Suprapubic skin (tissue), 4 donors: ENCODE results near the gene CD207. TPM values are rescaled to one million over a fixed set of nuclear protein-coding genes. Genes with fewer than 3 reads are reported as not detected.

Experiments used
- DNase-seq, 2 donors: peaks; one replicate each; pipeline ENCODE4 v3.0.0-alpha.2; 2019; ENCODE audit warnings: low spot score in 2 of 2
- H3K27ac ChIP-seq: fragments of 200-600 bp; sonication (generic); one replicate; pipeline ENCODE4 v1.5.1; 2019
- H3K27me3 ChIP-seq: fragments of 200-600 bp; sonication (generic); one replicate; pipeline ENCODE4 v1.5.1; 2019
- H3K36me3 ChIP-seq: fragments of 200-600 bp; sonication (generic); one replicate; pipeline ENCODE4 v1.5.1; 2019
- H3K4me1 ChIP-seq: fragments of 200-600 bp; sonication (generic); one replicate; pipeline ENCODE4 v1.5.1; 2019
- H3K4me3 ChIP-seq: fragments of 200-600 bp; sonication (generic); one replicate; pipeline ENCODE4 v1.5.1; 2019; ENCODE audit warnings: mild to moderate bottlenecking
- H3K9me3 ChIP-seq: fragments of 200-600 bp; sonication (generic); one replicate; pipeline ENCODE4 v1.5.1; 2019
- EP300 ChIP-seq: sonication (generic); formaldehyde crosslinking; IDR thresholded peaks from one replicate; pipeline ENCODE4 v1.6.1; 2017; ENCODE audit warnings: antibody characterized with exemption
- POLR2A ChIP-seq, 2 donors: fragments of 450-650 bp; IDR thresholded peaks; one replicate each; pipeline ENCODE4 v1.6.1; 2017; ENCODE audit warnings: antibody characterized with exemption in 2 of 2, mild to moderate bottlenecking in 2 of 2, moderate library complexity in 2 of 2
- POLR2AphosphoS5 ChIP-seq, 3 donors: sonication (generic); formaldehyde crosslinking; IDR thresholded peaks; one replicate each; pipeline ENCODE4 v1.6.1; 2017; ENCODE audit warnings: antibody characterized with exemption in 3 of 3
- WGBS: methylation state at CpG from one replicate; pipeline ENCODE4 v1.1.5; 2018; 5-methylcytosine and 5-hydroxymethylcytosine counted together
- total RNA-seq, 4 donors: library from RNA; depleted of rRNA; stranded (reverse); fragments of >200 nt; gene quantifications; one replicate each; pipeline ENCODE4 v1.1.0, GENCODE V29; 2016
- TF ChIP-seq, protein P1 (sequence below), 2 donors: fragments of 200-600 bp in 1 of 2; fragments of 450-650 bp in 1 of 2; sonication (generic) in 1 of 2; IDR thresholded peaks; one replicate each; pipeline ENCODE4 v1.5.1; 2016 to 2019; ENCODE audit warnings: antibody characterized with exemption in 2 of 2, mild to moderate bottlenecking in 1 of 2, moderate library complexity in 1 of 2

CD207 gene
- total RNA-seq, 4 donors from 2014 or later, result 25.4 to 81.3 (median 50.5) TPM

DNA sequence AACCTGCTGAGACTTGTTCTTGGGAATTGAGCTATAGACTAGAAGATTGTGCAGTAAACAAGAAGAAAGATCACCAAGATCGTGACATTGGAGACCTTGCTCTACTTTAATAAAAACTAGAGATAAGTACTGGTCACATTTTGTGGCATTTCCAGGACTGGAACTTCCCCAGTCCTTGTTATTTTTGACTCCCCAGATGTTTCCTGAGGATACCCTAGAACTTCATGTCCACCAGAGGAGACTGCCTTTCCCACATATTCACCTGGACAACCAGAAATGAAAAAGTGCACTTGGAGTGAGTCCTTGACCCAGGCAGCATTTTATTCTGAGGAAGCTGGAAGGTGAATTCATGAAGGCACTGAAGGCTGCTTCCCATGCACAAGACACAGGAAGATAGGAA lies 5.7 kb downstream of the CD207 start:
- Histone ChIP-seq H3K36me3 (no peaks in the 10 kb centered on the region), H3K27ac (no peak overlapping the region), H3K9me3 (no peaks in the 10 kb centered on the region), H3K4me3 (no peak overlapping the region), H3K4me1 (no peaks in the 10 kb centered on the region), H3K27me3 (peaks cover 10% of the 10 kb centered on the region)
- TF ChIP-seq, protein P1, sequence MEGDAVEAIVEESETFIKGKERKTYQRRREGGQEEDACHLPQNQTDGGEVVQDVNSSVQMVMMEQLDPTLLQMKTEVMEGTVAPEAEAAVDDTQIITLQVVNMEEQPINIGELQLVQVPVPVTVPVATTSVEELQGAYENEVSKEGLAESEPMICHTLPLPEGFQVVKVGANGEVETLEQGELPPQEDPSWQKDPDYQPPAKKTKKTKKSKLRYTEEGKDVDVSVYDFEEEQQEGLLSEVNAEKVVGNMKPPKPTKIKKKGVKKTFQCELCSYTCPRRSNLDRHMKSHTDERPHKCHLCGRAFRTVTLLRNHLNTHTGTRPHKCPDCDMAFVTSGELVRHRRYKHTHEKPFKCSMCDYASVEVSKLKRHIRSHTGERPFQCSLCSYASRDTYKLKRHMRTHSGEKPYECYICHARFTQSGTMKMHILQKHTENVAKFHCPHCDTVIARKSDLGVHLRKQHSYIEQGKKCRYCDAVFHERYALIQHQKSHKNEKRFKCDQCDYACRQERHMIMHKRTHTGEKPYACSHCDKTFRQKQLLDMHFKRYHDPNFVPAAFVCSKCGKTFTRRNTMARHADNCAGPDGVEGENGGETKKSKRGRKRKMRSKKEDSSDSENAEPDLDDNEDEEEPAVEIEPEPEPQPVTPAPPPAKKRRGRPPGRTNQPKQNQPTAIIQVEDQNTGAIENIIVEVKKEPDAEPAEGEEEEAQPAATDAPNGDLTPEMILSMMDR (IDR thresholded peaks at IDR 0.05), result no peak
- no peak for TF ChIP-seq POLR2A (IDR thresholded peaks at IDR 0.05)
- DNase-seq, result no peak
- 53% methylated on average over 1 of the region's 1 CpG for WGBS

DNA sequence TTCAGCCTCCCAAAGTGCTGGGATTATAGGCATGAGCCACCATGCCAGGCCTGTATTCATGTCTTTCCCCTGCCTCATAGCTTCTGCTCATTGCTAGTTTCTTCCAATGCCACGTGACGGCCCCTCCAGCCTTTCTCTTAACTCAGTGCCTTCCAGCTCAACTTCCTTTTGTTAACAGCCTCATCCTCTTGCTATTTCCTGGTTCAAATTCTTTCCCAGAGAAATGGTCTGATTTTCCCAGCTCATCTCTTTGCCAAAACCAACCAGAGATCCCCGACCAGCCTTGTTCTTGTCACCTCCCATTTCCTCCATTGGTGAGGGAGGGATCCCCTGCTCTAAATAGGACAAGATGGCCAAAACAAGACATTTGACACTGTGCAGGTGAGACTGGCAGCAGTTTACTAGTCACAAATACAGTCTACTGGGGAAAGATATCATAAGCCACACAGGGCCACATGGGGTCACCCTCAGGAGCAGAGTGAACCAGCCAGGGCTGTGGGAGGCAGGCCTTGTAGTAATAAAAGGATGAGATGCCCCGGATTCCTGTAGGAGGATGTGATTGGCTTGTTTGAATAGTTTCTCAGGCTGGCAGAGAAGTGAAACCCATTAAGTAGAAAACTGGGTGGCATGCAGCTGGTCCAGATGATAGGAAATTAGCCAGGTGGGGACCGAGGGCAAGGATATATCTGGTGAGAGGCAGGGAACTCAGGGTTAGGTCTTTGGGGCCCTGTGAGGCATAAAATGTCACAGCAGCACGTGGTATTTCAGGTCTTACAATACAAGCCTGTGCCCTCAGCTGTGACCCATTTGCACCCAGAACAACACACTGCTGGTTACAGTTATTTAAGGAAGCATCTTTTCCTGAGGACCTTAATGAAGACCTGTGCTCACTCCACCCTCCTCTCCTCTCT lies 6.4 kb downstream of the CD207 start:
- 61% methylated on average over 6 of the region's 6 CpGs for WGBS
- no peaks in the 10 kb centered on the region for H3K36me3 ChIP-seq
- H3K27ac ChIP-seq, result no peak overlapping the region
- DNase-seq, result no peak
- no peak overlapping the region for H3K4me3 ChIP-seq
- no peaks in the 10 kb centered on the region for H3K4me1 ChIP-seq
- H3K9me3 ChIP-seq, result no peaks in the 10 kb centered on the region
- H3K27me3 ChIP-seq, result peaks cover 5% of the 10 kb centered on the region
- TF ChIP-seq POLR2A (IDR thresholded peaks at IDR 0.05) (no peak), EP300 (no peak), POLR2AphosphoS5 (IDR thresholded peaks at IDR 0.05) (no peak)
- TF ChIP-seq, protein P1 (IDR thresholded peaks at IDR 0.05), result no peak

DNA sequence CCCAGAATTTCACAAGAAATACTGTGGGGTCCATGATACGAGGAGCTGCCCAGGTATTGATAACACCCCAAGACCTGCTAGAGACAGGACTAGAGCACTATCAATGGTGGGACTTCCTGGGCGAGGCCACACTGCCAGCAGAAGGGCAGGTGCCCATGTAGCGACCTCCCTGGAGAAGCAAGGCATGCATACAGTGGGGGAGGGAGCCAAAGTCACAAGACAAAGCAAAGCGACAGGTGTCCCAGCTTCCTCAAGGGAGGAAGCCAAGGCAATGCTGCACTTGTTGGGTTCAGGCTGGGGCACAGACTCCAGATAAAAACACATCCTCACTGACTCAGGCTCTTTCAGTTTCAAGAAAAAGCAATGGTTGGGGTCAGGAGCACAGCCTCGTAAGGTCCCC lies 7.5 kb downstream of the CD207 start:
- no peak for DNase-seq
- H3K9me3 ChIP-seq, result no peaks in the 10 kb centered on the region
- WGBS, result 70% methylated on average over 5 of the region's 5 CpGs
- no peaks in the 10 kb centered on the region for H3K27me3 ChIP-seq
- no peaks in the 10 kb centered on the region for H3K36me3 ChIP-seq
- H3K27ac ChIP-seq, result no peak overlapping the region
- no peak overlapping the region for H3K4me3 ChIP-seq
- TF ChIP-seq POLR2AphosphoS5 (IDR thresholded peaks at IDR 0.05) (no peak), EP300 (no peak), POLR2A (IDR thresholded peaks at IDR 0.05) (no peak)
- TF ChIP-seq, protein P1 (IDR thresholded peaks at IDR 0.05), result no peak
- H3K4me1 ChIP-seq, result no peaks in the 10 kb centered on the region

DNA sequence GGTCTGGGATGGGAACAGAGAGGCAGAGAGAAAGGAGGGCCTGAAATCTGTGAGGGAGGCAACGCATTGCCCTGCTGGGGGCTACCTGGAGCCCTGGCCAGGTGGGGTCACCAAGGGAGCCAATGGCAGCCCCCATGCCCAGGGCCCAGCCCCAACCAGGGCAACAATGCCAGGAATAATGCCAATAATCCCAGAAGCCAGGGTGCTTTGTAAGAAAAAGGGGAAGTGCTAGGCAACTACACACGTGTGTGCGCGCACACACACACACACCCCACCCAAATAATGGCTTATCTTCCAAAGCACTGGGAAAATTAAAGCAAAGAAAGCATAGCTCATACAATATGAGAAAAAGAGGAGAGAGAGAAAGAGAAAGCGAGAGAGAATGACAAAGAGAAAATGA lies 8.2 kb downstream of the CD207 start:
- 72% methylated on average over 5 of the region's 5 CpGs for WGBS
- Histone ChIP-seq H3K27ac (no peak overlapping the region), H3K4me1 (no peaks in the 10 kb centered on the region), H3K9me3 (no peaks in the 10 kb centered on the region), H3K27me3 (no peaks in the 10 kb centered on the region), H3K4me3 (no peak overlapping the region), H3K36me3 (no peaks in the 10 kb centered on the region)
- TF ChIP-seq, protein P1 (IDR thresholded peaks at IDR 0.05), result no peak
- TF ChIP-seq EP300, result no peak
- no peak for TF ChIP-seq POLR2AphosphoS5 (IDR thresholded peaks at IDR 0.05)
- no peak for TF ChIP-seq POLR2A (IDR thresholded peaks at IDR 0.05)
- DNase-seq, result no peak

DNA sequence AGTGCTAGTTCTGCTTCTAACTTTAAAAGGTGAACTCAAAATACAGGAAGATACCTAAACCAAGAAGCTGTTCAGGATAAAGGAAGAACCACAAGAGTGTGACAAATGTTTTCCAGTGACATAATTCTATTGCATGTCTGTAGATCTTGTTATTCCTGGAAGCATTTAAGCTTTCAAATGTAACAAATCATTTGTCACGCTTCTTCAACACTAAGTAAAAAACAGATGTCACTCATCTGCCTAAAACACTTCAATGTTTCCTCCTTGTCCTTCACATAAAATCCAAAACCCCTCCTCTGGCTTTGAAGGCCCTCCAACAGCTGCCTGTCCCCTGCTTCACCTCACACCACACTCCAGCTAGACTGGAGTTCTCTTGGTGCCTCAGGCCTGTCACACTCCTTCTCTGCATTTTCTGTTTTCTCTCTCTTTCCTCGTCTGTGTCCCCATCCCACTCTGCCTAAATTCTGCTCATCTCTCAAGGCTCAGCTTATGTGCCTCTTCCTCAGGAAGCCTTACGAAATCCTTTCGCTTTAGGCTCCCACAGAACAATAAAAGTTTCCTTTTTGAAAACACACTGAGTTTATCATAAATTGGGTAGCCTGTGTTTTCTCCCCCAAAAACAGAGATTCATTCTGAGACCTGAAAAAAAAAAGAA lies 8.8 kb downstream of the CD207 start:
- TF ChIP-seq, protein P1 (IDR thresholded peaks at IDR 0.05), result no peak
- TF ChIP-seq POLR2AphosphoS5 (IDR thresholded peaks at IDR 0.05) (no peak), POLR2A (IDR thresholded peaks at IDR 0.05) (no peak), EP300 (no peak)
- H3K36me3 ChIP-seq, result no peaks in the 10 kb centered on the region
- 57% methylated on average over 4 of the region's 4 CpGs for WGBS

More for the DNA sequence above, 8.8 kb downstream of the CD207 start:
- DNase-seq, result no peak
- H3K27ac ChIP-seq, result no peak overlapping the region
- H3K4me1 ChIP-seq, result no peaks in the 10 kb centered on the region
- no peak overlapping the region for H3K4me3 ChIP-seq
- no peaks in the 10 kb centered on the region for H3K9me3 ChIP-seq
- no peaks in the 10 kb centered on the region for H3K27me3 ChIP-seq
